HG03575 (cell line): Measurements from ENCODE around the gene PCDH7.

ENCODE experiments used
- ATAC-seq: cut with Tn5 transposase; IDR thresholded peaks from one replicate; pipeline ENCODE4 v1.9.1; 2021; ENCODE audit not compliant: unreplicated experiment, insufficient number of reproducible peaks, low FRiP score; ENCODE audit errors: extremely low read depth

PCDH7 gene, protein sequence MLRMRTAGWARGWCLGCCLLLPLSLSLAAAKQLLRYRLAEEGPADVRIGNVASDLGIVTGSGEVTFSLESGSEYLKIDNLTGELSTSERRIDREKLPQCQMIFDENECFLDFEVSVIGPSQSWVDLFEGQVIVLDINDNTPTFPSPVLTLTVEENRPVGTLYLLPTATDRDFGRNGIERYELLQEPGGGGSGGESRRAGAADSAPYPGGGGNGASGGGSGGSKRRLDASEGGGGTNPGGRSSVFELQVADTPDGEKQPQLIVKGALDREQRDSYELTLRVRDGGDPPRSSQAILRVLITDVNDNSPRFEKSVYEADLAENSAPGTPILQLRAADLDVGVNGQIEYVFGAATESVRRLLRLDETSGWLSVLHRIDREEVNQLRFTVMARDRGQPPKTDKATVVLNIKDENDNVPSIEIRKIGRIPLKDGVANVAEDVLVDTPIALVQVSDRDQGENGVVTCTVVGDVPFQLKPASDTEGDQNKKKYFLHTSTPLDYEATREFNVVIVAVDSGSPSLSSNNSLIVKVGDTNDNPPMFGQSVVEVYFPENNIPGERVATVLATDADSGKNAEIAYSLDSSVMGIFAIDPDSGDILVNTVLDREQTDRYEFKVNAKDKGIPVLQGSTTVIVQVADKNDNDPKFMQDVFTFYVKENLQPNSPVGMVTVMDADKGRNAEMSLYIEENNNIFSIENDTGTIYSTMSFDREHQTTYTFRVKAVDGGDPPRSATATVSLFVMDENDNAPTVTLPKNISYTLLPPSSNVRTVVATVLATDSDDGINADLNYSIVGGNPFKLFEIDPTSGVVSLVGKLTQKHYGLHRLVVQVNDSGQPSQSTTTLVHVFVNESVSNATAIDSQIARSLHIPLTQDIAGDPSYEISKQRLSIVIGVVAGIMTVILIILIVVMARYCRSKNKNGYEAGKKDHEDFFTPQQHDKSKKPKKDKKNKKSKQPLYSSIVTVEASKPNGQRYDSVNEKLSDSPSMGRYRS (N-terminal part only)

GRCh38 chr4:30720021-30720660 is at the start of gene PCDH7:
TSS of gene PCDH7 (plus strand) at chr4:30720369. CDS start at chr4:30721423, 1,054 bp downstream.
- ATAC-seq, result no peak

- ATAC-seq, result no peak
Measured at GRCh38 chr4:30671926-30672448, 48.2 kb upstream of the PCDH7 start.

- no peak for ATAC-seq
Measured at GRCh38 chr4:30696191-30696590, 24.0 kb upstream of the PCDH7 start.

- no peak for ATAC-seq
Measured at GRCh38 chr4:30714408-30715031, 5.6 kb upstream of the PCDH7 start.

DNA sequence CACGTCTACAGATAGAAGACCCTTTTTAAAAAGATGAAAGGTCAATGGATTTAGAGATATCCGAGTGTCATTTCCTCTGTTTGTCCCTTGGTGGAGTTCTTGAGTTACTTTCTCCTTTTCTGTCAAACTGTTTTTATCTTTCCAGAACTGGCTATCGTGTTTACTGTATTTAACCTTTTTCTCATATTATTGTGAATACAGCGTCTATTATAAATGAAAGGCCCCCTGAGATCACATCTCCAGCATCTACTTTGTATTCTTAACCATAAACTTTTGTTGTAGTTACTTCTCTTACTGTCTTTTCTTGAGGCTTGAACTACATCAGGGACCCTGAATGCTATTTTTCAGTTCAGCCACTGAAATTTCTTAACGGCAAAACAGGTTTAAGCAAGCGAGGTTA is 4.0 kb upstream of the PCDH7 start:
- ATAC-seq, result no peak

GRCh38 chr4:30716681-30717207 is 3.4 kb upstream of the PCDH7 start:
- ATAC-seq, result no peak

- ATAC-seq, result no peak
Measured at GRCh38 chr4:30717208-30718020, 2.8 kb upstream of the PCDH7 start.

- no peak for ATAC-seq
Measured at GRCh38 chr4:30718021-30718542, 2.1 kb upstream of the PCDH7 start.

DNA sequence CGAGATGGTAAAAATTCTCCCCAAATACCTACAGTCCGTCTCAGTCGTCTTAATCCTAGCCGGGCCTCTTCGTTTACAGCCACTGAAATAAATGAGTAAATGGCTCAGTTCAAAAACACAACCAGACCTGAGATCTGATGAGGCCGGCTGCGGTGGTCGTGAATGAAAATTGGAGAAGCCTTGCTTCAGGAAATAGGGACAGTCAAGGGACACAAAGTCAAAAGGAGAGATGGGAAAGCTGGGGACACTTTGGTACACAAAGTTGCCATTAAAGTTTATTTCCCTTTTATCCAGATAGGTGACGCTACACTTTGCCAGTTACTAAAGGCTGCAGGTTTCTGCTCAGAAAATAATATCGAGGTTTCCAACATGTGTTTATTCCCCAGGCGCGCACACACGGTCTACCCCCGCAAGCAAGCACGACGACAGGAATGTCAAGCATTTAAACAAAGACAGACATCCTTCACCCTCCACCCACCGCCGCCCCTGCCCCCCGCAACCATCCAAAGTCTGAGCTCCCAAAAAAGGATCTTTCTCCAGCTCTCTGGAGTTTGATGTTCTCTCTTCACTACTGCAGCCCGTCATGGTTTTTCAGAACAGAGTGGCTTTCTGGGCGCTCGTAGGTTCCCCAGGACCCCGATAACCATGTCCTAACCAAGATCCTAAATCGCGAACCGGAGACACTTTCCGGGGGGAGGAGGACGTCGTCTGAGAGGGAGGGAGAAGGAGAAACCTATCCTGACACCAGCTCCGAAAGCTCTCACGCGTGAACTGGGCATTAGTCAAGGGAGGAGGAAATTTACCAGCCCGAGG is 1.3 kb upstream of the PCDH7 start:
- ATAC-seq, result no peak

GRCh38 chr4:30719454-30720020 is 632 bp upstream of the PCDH7 start:
- ATAC-seq, result no peak

DNA sequence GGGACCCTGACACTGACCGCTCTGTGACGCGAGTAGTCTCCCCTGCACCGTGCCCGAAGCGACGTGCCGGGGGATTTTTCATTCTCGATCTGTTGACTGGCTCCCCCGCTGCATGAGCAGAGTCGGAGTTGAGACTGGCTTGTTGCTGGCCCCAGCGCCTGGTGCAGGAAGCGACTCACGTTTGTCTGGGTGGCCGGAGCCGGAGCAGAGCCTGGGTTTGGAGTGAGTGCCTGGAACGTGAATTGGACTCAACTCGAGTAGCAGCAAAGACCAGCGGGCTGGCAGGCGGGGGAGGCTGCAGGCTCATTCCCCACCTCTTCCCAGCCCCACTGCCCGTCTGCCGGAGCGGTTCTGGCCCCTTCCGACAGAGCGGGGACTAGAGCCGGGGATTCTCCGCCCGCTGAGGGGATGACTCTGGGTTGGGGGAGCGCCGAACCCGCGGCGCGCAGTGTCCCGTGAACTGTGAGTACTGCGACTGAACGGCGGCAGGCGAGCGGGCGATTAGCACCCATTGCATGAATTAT is 554 bp downstream of the PCDH7 start:
- ATAC-seq, result no peak

GRCh38 chr4:30721185-30722091 is 1.3 kb downstream of the PCDH7 start:
- no peak for ATAC-seq

DNA sequence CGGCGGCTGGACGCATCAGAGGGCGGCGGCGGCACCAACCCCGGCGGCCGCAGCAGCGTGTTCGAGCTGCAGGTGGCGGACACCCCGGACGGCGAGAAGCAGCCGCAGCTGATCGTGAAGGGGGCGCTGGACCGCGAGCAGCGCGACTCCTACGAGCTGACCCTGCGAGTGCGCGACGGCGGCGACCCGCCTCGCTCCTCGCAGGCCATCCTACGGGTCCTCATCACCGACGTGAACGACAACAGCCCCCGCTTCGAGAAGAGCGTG is 1.9 kb downstream of the PCDH7 start:
- no peak for ATAC-seq

GRCh38 chr4:30722359-30723200 is 2.4 kb downstream of the PCDH7 start:
- ATAC-seq, result no peak
